Neural progenitor cell (in vitro differentiated cells): ENCODE results near the gene MTCL1. TPM values are rescaled to one million over a fixed set of nuclear protein-coding genes. Genes with fewer than 3 reads are reported as not detected.
A peak's percentile ranks its signal among the peaks of the same experiment; 100 is the strongest.

ENCODE experiments used
- DNase-seq: peaks from one replicate; pipeline ENCODE4 v3.0.0-alpha.2; 2016; ENCODE audit warnings: low spot score
- H2AFZ ChIP-seq: fragments of 200-600 bp; sonication (generic); replicated peaks from 2 replicates; pipeline ENCODE4 v1.6.1; 2016; ENCODE audit warnings: antibody characterized with exemption
- H3F3A ChIP-seq: fragments of 200-600 bp; sonication (generic); 2 replicates; pipeline ENCODE4 v1.6.1; 2016; ENCODE audit warnings: antibody characterized with exemption, low read depth
- H3K27ac ChIP-seq: fragments of 200-600 bp; sonication (generic); 2 replicates; pipeline ENCODE4 v1.5.1; 2016; ENCODE audit warnings: mild to moderate bottlenecking
- H3K27me3 ChIP-seq: fragments of 200-600 bp; sonication (generic); 2 replicates; pipeline ENCODE4 v1.6.1; 2016; ENCODE audit warnings: mild to moderate bottlenecking, moderate library complexity
- H3K36me3 ChIP-seq: fragments of 200-600 bp; sonication (generic); 2 replicates; pipeline ENCODE4 v1.5.1; 2016
- H3K4me1 ChIP-seq: fragments of 200-600 bp; sonication (generic); 2 replicates; pipeline ENCODE4 v1.6.1; 2016; ENCODE audit warnings: mixed run types
- H3K4me2 ChIP-seq: fragments of 200-600 bp; sonication (generic); 2 replicates; pipeline ENCODE4 v1.6.1; 2016
- H3K4me3 ChIP-seq: fragments of 200-600 bp; sonication (generic); 2 replicates; pipeline ENCODE4 v1.5.1; 2016
- H3K79me2 ChIP-seq: fragments of 200-600 bp; sonication (generic); 2 replicates; pipeline ENCODE4 v1.6.1; 2016; ENCODE audit warnings: low read depth
- H3K9ac ChIP-seq: fragments of 200-600 bp; sonication (generic); 2 replicates; pipeline ENCODE4 v1.6.1; 2016
- H3K9me3 ChIP-seq: fragments of 200-600 bp; sonication (generic); 2 replicates; pipeline ENCODE4 v1.5.1; 2016; ENCODE audit warnings: low read depth
- H4K20me1 ChIP-seq: fragments of 200-600 bp; sonication (generic); 2 replicates; pipeline ENCODE4 v1.6.1; 2016; ENCODE audit warnings: low read depth
- H3K27ac Mint-ChIP-seq: 3 replicates; pipeline ENCODE4 v1.8.0; 2021; ENCODE audit warnings: mixed read lengths
- H3K27me3 Mint-ChIP-seq: 2 replicates; pipeline ENCODE4 v1.8.0; 2022; ENCODE audit warnings: low read depth, mild to moderate bottlenecking, inconsistent platforms, moderate library complexity, mixed read lengths; ENCODE audit not compliant: insufficient read depth
- H3K36me3 Mint-ChIP-seq: 3 replicates; pipeline ENCODE4 v1.8.0; 2021; ENCODE audit warnings: mixed read lengths
- H3K4me1 Mint-ChIP-seq: 3 replicates; pipeline ENCODE4 v1.8.0; 2021; ENCODE audit warnings: mixed read lengths
- H3K4me3 Mint-ChIP-seq: 3 replicates; pipeline ENCODE4 v1.8.0; 2021; ENCODE audit warnings: mild to moderate bottlenecking, moderate library complexity, mixed read lengths
- H3K9me3 Mint-ChIP-seq: 3 replicates; pipeline ENCODE4 v1.8.0; 2020; ENCODE audit warnings: mixed read lengths
- EZH2 ChIP-seq: fragments of 200-600 bp; sonication (generic); IDR thresholded peaks from 2 replicates; pipeline ENCODE4 v1.6.1; 2017; ENCODE audit warnings: antibody characterized with exemption, mild to moderate bottlenecking, moderate library complexity
- EZH2phosphoT487 ChIP-seq: fragments of 200-600 bp; sonication (generic); IDR thresholded peaks from 2 replicates; pipeline ENCODE4 v1.6.1; 2017; ENCODE audit warnings: antibody characterized with exemption
- total RNA-seq: library from RNA; depleted of rRNA; stranded (reverse); fragments of >200 nt; gene quantifications from 2 replicates; pipeline ENCODE4 v1.2.3, GENCODE V29; 2015; ENCODE audit warnings: low replicate concordance
- TF ChIP-seq, protein P1 (sequence below): fragments of 200-600 bp; sonication (generic); IDR thresholded peaks from 2 replicates; pipeline ENCODE4 v1.5.1; 2017; ENCODE audit warnings: antibody characterized with exemption, mild to moderate bottlenecking

MTCL1 gene
- total RNA-seq, 1 donor from 2014 or later = 36.9 TPM

DNA sequence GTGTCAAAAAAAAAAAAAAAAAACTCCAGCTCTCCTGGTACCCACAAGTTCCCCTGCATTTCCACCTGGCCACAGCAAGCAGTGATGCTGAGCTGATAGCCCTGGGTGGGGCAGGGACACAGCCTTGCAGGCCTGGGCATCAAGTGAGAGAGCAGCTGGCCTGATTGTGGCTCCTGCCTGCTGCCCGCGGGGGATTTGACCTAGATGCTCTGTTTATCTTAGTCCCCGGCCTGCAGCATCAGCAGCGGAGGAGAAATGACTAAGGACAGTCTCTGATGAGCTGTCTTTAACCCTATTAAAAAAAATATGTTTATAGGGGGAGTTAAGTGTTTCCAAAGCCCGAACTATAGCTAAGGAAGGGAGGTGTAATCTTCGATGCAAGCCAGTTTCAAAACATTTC, 102.6 kb downstream of the MTCL1 start:
- no peak overlapping the region for H3K9ac ChIP-seq
- peaks cover 31% of the 10 kb centered on the region for H3K36me3 Mint-ChIP-seq
- no peak overlapping the region for H3K27ac Mint-ChIP-seq
- H3K4me3 Mint-ChIP-seq = no peak overlapping the region
- no peak overlapping the region for H3K4me3 ChIP-seq
- H3K4me1 Mint-ChIP-seq = peaks cover 14% of the 10 kb centered on the region
- H3K9me3 Mint-ChIP-seq = no peaks in the 10 kb centered on the region
- H3K4me1 ChIP-seq = no peaks in the 10 kb centered on the region
- H3K79me2 ChIP-seq = no peaks in the 10 kb centered on the region
- no peaks in the 10 kb centered on the region for H3K27me3 ChIP-seq
- H3K9me3 ChIP-seq = no peaks in the 10 kb centered on the region
- no peak overlapping the region for H3K27ac ChIP-seq
- H2AFZ ChIP-seq = no peak overlapping the region
- no peaks in the 10 kb centered on the region for H3F3A ChIP-seq
- peaks cover 4% of the 10 kb centered on the region for H3K27me3 Mint-ChIP-seq
- DNase-seq = no peak
- H3K36me3 ChIP-seq = peaks cover 10% of the 10 kb centered on the region
- TF ChIP-seq EZH2phosphoT487 (no peak), EZH2 (no peak)
- TF ChIP-seq, protein P1, sequence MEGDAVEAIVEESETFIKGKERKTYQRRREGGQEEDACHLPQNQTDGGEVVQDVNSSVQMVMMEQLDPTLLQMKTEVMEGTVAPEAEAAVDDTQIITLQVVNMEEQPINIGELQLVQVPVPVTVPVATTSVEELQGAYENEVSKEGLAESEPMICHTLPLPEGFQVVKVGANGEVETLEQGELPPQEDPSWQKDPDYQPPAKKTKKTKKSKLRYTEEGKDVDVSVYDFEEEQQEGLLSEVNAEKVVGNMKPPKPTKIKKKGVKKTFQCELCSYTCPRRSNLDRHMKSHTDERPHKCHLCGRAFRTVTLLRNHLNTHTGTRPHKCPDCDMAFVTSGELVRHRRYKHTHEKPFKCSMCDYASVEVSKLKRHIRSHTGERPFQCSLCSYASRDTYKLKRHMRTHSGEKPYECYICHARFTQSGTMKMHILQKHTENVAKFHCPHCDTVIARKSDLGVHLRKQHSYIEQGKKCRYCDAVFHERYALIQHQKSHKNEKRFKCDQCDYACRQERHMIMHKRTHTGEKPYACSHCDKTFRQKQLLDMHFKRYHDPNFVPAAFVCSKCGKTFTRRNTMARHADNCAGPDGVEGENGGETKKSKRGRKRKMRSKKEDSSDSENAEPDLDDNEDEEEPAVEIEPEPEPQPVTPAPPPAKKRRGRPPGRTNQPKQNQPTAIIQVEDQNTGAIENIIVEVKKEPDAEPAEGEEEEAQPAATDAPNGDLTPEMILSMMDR = no peak
- no peak overlapping the region for H3K4me2 ChIP-seq
- no peaks in the 10 kb centered on the region for H4K20me1 ChIP-seq

DNA sequence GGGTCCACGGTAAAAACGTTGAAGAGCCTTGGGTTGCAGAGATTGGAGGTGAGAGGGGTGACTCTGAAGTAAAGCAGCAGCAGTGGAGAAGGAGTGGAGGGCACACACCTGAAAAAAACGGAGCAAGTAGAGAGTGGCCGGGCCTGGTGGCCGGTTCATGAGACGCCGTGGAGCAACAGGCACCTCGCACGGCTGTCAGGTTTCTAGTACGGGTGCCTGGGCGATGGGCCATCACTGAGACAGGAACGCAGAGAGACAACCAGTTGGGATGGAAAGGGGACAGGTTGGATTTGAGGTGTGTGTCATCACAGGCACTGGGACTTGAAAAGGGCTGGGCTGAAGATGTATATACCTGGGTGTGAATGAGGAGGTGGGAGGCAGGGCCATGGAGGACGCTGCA, 104.2 kb downstream of the MTCL1 start:
- H3K36me3 Mint-ChIP-seq = peaks cover 42% of the 10 kb centered on the region
- DNase-seq = no peak
- no peak overlapping the region for H3K27ac Mint-ChIP-seq
- no peak overlapping the region for H3K4me3 Mint-ChIP-seq
- Histone ChIP-seq H3K4me1 (no peaks in the 10 kb centered on the region), H3K27me3 (no peaks in the 10 kb centered on the region), H4K20me1 (no peaks in the 10 kb centered on the region), H3K36me3 (peaks cover 10% of the 10 kb centered on the region), H3K79me2 (no peaks in the 10 kb centered on the region), H3K9me3 (no peaks in the 10 kb centered on the region), H3F3A (no peaks in the 10 kb centered on the region), H3K4me2 (no peak overlapping the region), H2AFZ (no peak overlapping the region), H3K9ac (no peak overlapping the region), H3K4me3 (no peak overlapping the region), H3K27ac (no peak overlapping the region)
- no peaks in the 10 kb centered on the region for H3K9me3 Mint-ChIP-seq
- peaks cover 14% of the 10 kb centered on the region for H3K4me1 Mint-ChIP-seq
- TF ChIP-seq, protein P1 = no peak
- TF ChIP-seq EZH2phosphoT487 = no peak
- TF ChIP-seq EZH2 = no peak
- peaks cover 3% of the 10 kb centered on the region for H3K27me3 Mint-ChIP-seq

DNA sequence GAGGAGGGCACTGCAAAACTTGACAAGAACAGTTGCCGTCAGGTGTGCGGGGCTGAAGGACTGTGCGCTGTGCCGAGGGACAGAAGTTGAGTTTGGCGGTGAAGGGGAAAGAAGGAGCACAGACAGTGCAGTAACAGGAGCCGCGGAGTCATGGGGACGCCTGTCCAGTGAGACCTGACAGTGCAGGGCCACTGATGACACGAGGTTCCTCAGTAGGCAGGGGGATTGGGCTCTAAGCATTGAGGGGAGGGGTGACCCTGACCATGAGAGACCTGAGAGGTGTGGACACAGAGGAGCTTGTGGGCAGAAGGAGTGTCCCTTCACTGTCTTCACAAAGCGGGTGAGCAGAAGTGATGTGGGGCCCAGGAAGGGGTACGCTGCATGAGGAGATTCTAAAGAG, 104.8 kb downstream of the MTCL1 start:
- Mint-ChIP-seq H3K4me3 (no peak overlapping the region), H3K4me1 (peaks cover 14% of the 10 kb centered on the region)
- H3K27ac ChIP-seq = peak overlapping the region; percentile 34

More for the DNA sequence above, 104.8 kb downstream of the MTCL1 start:
- peaks cover 2% of the 10 kb centered on the region for H3K27me3 Mint-ChIP-seq
- Histone ChIP-seq H2AFZ (no peak overlapping the region), H3K4me3 (no peak overlapping the region), H4K20me1 (no peaks in the 10 kb centered on the region), H3K36me3 (peaks cover 10% of the 10 kb centered on the region), H3K9ac (no peak overlapping the region), H3K79me2 (no peaks in the 10 kb centered on the region), H3K27me3 (no peaks in the 10 kb centered on the region), H3K9me3 (no peaks in the 10 kb centered on the region), H3K4me1 (no peaks in the 10 kb centered on the region), H3F3A (no peaks in the 10 kb centered on the region), H3K4me2 (no peak overlapping the region)
- H3K27ac Mint-ChIP-seq = no peak overlapping the region
- H3K36me3 Mint-ChIP-seq = peaks cover 44% of the 10 kb centered on the region
- DNase-seq = no peak
- no peaks in the 10 kb centered on the region for H3K9me3 Mint-ChIP-seq
- no peak for TF ChIP-seq EZH2phosphoT487
- TF ChIP-seq, protein P1 = no peak
- TF ChIP-seq EZH2 = no peak
